HT1080 (cell line): ENCODE results near the gene CHMP6. TPM values are rescaled to one million over a fixed set of nuclear protein-coding genes. Genes with fewer than 3 reads are reported as not detected.
"Not testable (repeated sequence)": the region's sequence is repeated elsewhere in the genome, so short reads cannot be mapped to it uniquely, and the experiment has no call there.

Experiments used
- DNase-seq: peaks from one replicate; pipeline ENCODE4 v3.0.0-alpha.2; 2015; ENCODE audit warnings: low read depth
- total RNA-seq: library from RNA; depleted of rRNA; stranded (reverse); fragments of >200 nt; shearing (Covaris generic); gene quantifications from 2 replicates; pipeline ENCODE4 v1.2.3, GENCODE V29; 2014

CHMP6 gene
- total RNA-seq, 1 experiment from 2014 or later, result 15.0 TPM

- no peak for DNase-seq
Measured at GRCh38 chr17:81027591-81028505, 36.2 kb downstream of the CHMP6 start.

- no peak for DNase-seq
Measured at GRCh38 chr17:81028506-81028858, 36.8 kb downstream of the CHMP6 start.

- DNase-seq, result no peak
Measured at GRCh38 chr17:81029859-81030258, 38.2 kb downstream of the CHMP6 start.

GRCh38 chr17:81030312-81030711 lies 38.7 kb downstream of the CHMP6 start:
- DNase-seq, result not testable (repeated sequence)

GRCh38 chr17:81030741-81031565 lies 39.3 kb downstream of the CHMP6 start:
- no peak for DNase-seq

- no peak for DNase-seq
Measured at GRCh38 chr17:81031566-81032550, 40.2 kb downstream of the CHMP6 start.

GRCh38 chr17:81032641-81033480 lies 41.2 kb downstream of the CHMP6 start:
- no peak for DNase-seq

- no peak for DNase-seq
Measured at GRCh38 chr17:81033535-81034167, 42.0 kb downstream of the CHMP6 start.

GRCh38 chr17:81034168-81034777 lies 42.6 kb downstream of the CHMP6 start:
- DNase-seq, result no peak

- DNase-seq, result peak; percentile 67
Measured at GRCh38 chr17:81034779-81035520, 43.3 kb downstream of the CHMP6 start, which contains the start of gene BAIAP2. TSS of gene BAIAP2 (plus strand) at chr17:81035151. CDS start at chr17:81035255, 104 bp downstream.

- no peak for DNase-seq
Measured at GRCh38 chr17:81035521-81036196, 44.0 kb downstream of the CHMP6 start.

GRCh38 chr17:81036197-81036941 lies 44.7 kb downstream of the CHMP6 start:
- DNase-seq, result no peak

GRCh38 chr17:81037026-81037797 lies 45.6 kb downstream of the CHMP6 start:
- DNase-seq, result no peak

GRCh38 chr17:81037798-81038733 lies 46.4 kb downstream of the CHMP6 start:
- DNase-seq, result no peak

- no peak for DNase-seq
Measured at GRCh38 chr17:81039096-81039495, 47.5 kb downstream of the CHMP6 start.
